Occipital lobe (tissue), 2 donors: ENCODE measurements around the gene SFRP5. TPM values are rescaled to one million over a fixed set of nuclear protein-coding genes. Genes with fewer than 3 reads are reported as not detected.
A peak's percentile ranks its signal among the peaks of the same experiment; 100 is the strongest.

ENCODE experiments used
- DNase-seq: peaks from one replicate; lab custom pipeline; 2025; lab: John Stamatoyannopoulos, UW
- total RNA-seq: library from RNA; depleted of rRNA; stranded (reverse); fragments of >200 nt; gene quantifications from one replicate; pipeline ENCODE4 v1.2.3, GENCODE V29; 2014

The SFRP5 gene
- total RNA-seq, 1 donor from 2014 or later, result 0.62 TPM

- DNase-seq, result peak; percentile 89
Measured at GRCh38 chr10:97736902-97737769, 34.7 kb downstream of the SFRP5 start, which contains the start of gene ZFYVE27. Gene ZFYVE27 (plus strand): TSS chr10:97737128. CDS start chr10:97738478, 1,350 bp downstream.

GRCh38 chr10:97736403-97736901, 35.3 kb downstream of the SFRP5 start:
- DNase-seq, result no peak

GRCh38 chr10:97734021-97734420, 37.8 kb downstream of the SFRP5 start:
- no peak for DNase-seq

GRCh38 chr10:97733256-97733655, 38.5 kb downstream of the SFRP5 start:
- DNase-seq, result no peak

- DNase-seq, result no peak
Measured at GRCh38 chr10:97732052-97732359, 39.8 kb downstream of the SFRP5 start.

GRCh38 chr10:97731346-97732051, 40.3 kb downstream of the SFRP5 start:
- DNase-seq, result peak; percentile 51

- no peak for DNase-seq
Measured at GRCh38 chr10:97729014-97729413, 42.8 kb downstream of the SFRP5 start.

GRCh38 chr10:97726636-97727178, 45.1 kb downstream of the SFRP5 start:
- no peak for DNase-seq

- no peak for DNase-seq
Measured at GRCh38 chr10:97724341-97724941, 47.4 kb downstream of the SFRP5 start.

- no peak for DNase-seq
Measured at GRCh38 chr10:97723001-97723400, 48.8 kb downstream of the SFRP5 start.

GRCh38 chr10:97721871-97722780, 49.7 kb downstream of the SFRP5 start:
- no peak for DNase-seq

GRCh38 chr10:97719602-97720001, 52.2 kb downstream of the SFRP5 start:
- no peak for DNase-seq

GRCh38 chr10:97718659-97719142, 53.1 kb downstream of the SFRP5 start:
- DNase-seq, result no peak

- DNase-seq, result peak; percentile 14
Measured at GRCh38 chr10:97718178-97718577, 53.6 kb downstream of the SFRP5 start.

GRCh38 chr10:97717627-97718026, 54.2 kb downstream of the SFRP5 start:
- DNase-seq, result no peak

Other genes starting within 250 kb of the SFRP5 start
- gene ANKRD2, start 199.2 kb downstream of the SFRP5 start, total RNA-seq, result not detected
- 0.62 TPM for gene HOGA1, start 187.6 kb downstream of the SFRP5 start, total RNA-seq
- gene C10orf62, start 182.3 kb downstream of the SFRP5 start, total RNA-seq, result not detected
- gene MORN4, start 138.5 kb downstream of the SFRP5 start, total RNA-seq, result 36.8 TPM
- gene PI4K2A, start 131.3 kb downstream of the SFRP5 start, total RNA-seq, result 8.7 TPM
- gene AVPI1, start 84.8 kb downstream of the SFRP5 start, total RNA-seq, result 1.1 TPM
- 3.4 TPM for gene MARVELD1, start 58.3 kb downstream of the SFRP5 start, total RNA-seq
- 49.0 TPM for gene ZFYVE27, start 34.9 kb downstream of the SFRP5 start, total RNA-seq
- gene GOLGA7B, start 77.8 kb upstream of the SFRP5 start, total RNA-seq, result 11.9 TPM